GM23338 (cell line): ENCODE results near the gene FAM3D. TPM values are rescaled to one million over a fixed set of nuclear protein-coding genes. Genes with fewer than 3 reads are reported as not detected.

Source experiments
- ATAC-seq: fragments of 200-7000 bp; cut with Tn5 transposase; 3 replicates; pipeline ENCODE4 v1.9.1; 2020
- DNase-seq: peaks from one replicate; pipeline ENCODE4 v3.0.0-alpha.2; 2015; ENCODE audit warnings: low spot score
- H2AFZ ChIP-seq: fragments of 200-600 bp; sonication (generic); 2 replicates; pipeline ENCODE4 v1.8.0; 2016; ENCODE audit warnings: antibody characterized with exemption, mild to moderate bottlenecking, moderate library complexity
- H3F3A ChIP-seq: fragments of 200-600 bp; sonication (generic); replicated peaks from 2 replicates; pipeline ENCODE4 v1.8.0; 2017; ENCODE audit warnings: antibody characterized with exemption, mixed run types, low read depth
- H3K27ac ChIP-seq: fragments of 200-600 bp; sonication (generic); 2 replicates; pipeline ENCODE4 v1.6.1; 2016; ENCODE audit warnings: low read depth
- H3K27me3 ChIP-seq: fragments of 200-600 bp; sonication (generic); 2 replicates; pipeline ENCODE4 v1.8.0; 2016; ENCODE audit warnings: mild to moderate bottlenecking, mixed run types, moderate library complexity; ENCODE audit not compliant: insufficient read depth
- H3K36me3 ChIP-seq: fragments of 200-600 bp; sonication (generic); 2 replicates; pipeline ENCODE4 v1.8.0; 2016; ENCODE audit warnings: mild to moderate bottlenecking; ENCODE audit not compliant: insufficient read depth
- H3K4me1 ChIP-seq: fragments of 200-600 bp; sonication (generic); 2 replicates; pipeline ENCODE4 v1.8.0; 2016; ENCODE audit warnings: mild to moderate bottlenecking, moderate library complexity; ENCODE audit not compliant: insufficient read depth
- H3K4me2 ChIP-seq: fragments of 200-600 bp; sonication (generic); 2 replicates; pipeline ENCODE4 v1.7.1; 2017; ENCODE audit warnings: mixed run types
- H3K4me3 ChIP-seq: fragments of 200-600 bp; sonication (generic); 2 replicates; pipeline ENCODE4 v1.6.1; 2016; ENCODE audit warnings: mixed run types
- H3K79me2 ChIP-seq: fragments of 200-600 bp; sonication (generic); replicated peaks from 2 replicates; pipeline ENCODE4 v1.8.0; 2017; ENCODE audit warnings: mild to moderate bottlenecking; ENCODE audit not compliant: insufficient read depth
- H3K9me2 ChIP-seq: fragments of 200-600 bp; sonication (generic); 2 replicates; pipeline ENCODE4 v1.8.0; 2017; ENCODE audit not compliant: insufficient read depth
- H4K20me1 ChIP-seq: fragments of 200-600 bp; sonication (generic); replicated peaks from 2 replicates; pipeline ENCODE4 v1.8.0; 2017; ENCODE audit warnings: mild to moderate bottlenecking; ENCODE audit not compliant: insufficient read depth
- H3K27ac Mint-ChIP-seq: 2 replicates; pipeline ENCODE4 v1.8.0; 2020; ENCODE audit warnings: inconsistent platforms, mild to moderate bottlenecking, moderate library complexity, mixed read lengths
- H3K27me3 Mint-ChIP-seq: 3 replicates; pipeline ENCODE4 v1.8.0; 2022; ENCODE audit warnings: low read depth, mild to moderate bottlenecking, moderate library complexity, mixed read lengths, inconsistent platforms; ENCODE audit not compliant: insufficient read depth, poor library complexity
- H3K36me3 Mint-ChIP-seq: 3 replicates; pipeline ENCODE4 v1.8.0; 2021; ENCODE audit warnings: low read depth, mild to moderate bottlenecking, inconsistent platforms, moderate library complexity, mixed read lengths
- H3K4me1 Mint-ChIP-seq: 3 replicates; pipeline ENCODE4 v1.8.0; 2020; ENCODE audit warnings: mild to moderate bottlenecking, inconsistent platforms, mixed read lengths
- H3K4me3 Mint-ChIP-seq: 3 replicates; pipeline ENCODE4 v1.8.0; 2021; ENCODE audit warnings: moderate library complexity, mild to moderate bottlenecking, inconsistent platforms, mixed read lengths
- H3K9me3 Mint-ChIP-seq: 3 replicates; pipeline ENCODE4 v1.8.0; 2020; ENCODE audit warnings: moderate library complexity, mild to moderate bottlenecking, inconsistent platforms, mixed read lengths
- CREB1 ChIP-seq: fragments of 250-450 bp; sonication (Bioruptor Pico); IDR thresholded peaks from 2 replicates; pipeline ENCODE4 v1.5.0; 2020; ENCODE audit warnings: low read depth, mild to moderate bottlenecking, moderate library complexity
- EZH2 ChIP-seq: fragments of 200-600 bp; sonication (generic); IDR thresholded peaks from one replicate; pipeline ENCODE4 v1.8.0; 2017; ENCODE audit warnings: antibody characterized with exemption, mild to moderate bottlenecking, low read depth; ENCODE audit not compliant: unreplicated experiment
- EZH2phosphoT487 ChIP-seq: fragments of 200-600 bp; sonication (generic); IDR thresholded peaks from one replicate; pipeline ENCODE4 v1.8.1; 2018; ENCODE audit warnings: antibody characterized with exemption; ENCODE audit not compliant: unreplicated experiment
- JUNB ChIP-seq: IDR thresholded peaks from one replicate; pipeline ENCODE4 v1.6.1; 2016; ENCODE audit warnings: antibody characterized with exemption; ENCODE audit not compliant: unreplicated experiment
- NANOG ChIP-seq: IDR thresholded peaks from 2 replicates; pipeline ENCODE4 v1.6.1; 2016; ENCODE audit warnings: antibody characterized with exemption, borderline replicate concordance
- POLR2AphosphoS5 ChIP-seq: IDR thresholded peaks from 2 replicates; pipeline ENCODE4 v1.6.1; 2016; ENCODE audit warnings: antibody characterized with exemption, low read depth
- ZNF114 ChIP-seq: fragments of 250-450 bp; sonication (Bioruptor Pico); IDR thresholded peaks from 2 replicates; pipeline ENCODE4 v1.5.0; 2020; ENCODE audit warnings: mild to moderate bottlenecking, moderate library complexity
- ZNF331 ChIP-seq: fragments of 250-450 bp; sonication (Bioruptor Pico); IDR thresholded peaks from 2 replicates; pipeline ENCODE4 v1.5.0; 2020; ENCODE audit warnings: low read depth, mild to moderate bottlenecking, moderate library complexity
- polyA plus RNA-seq: library from polyadenylated mRNA; unstranded; fragments of >200 nt; fragmentation: Nextera tagmentation; extraction: Ambion mirVana; gene quantifications from 2 replicates; pipeline ENCODE4 v1.2.1, GENCODE V29; 2016
- total RNA-seq: library from RNA; depleted of rRNA; stranded (reverse); fragments of >200 nt; shearing (Covaris generic); gene quantifications from 2 replicates; pipeline ENCODE4 v1.2.3, GENCODE V29; 2014
- TF ChIP-seq, protein P1 (sequence below): fragments of 250-450 bp; sonication (Bioruptor Pico); IDR thresholded peaks from 2 replicates; pipeline ENCODE4 v1.5.0; 2020; ENCODE audit warnings: mild to moderate bottlenecking, moderate library complexity
- TF ChIP-seq, protein P2 (sequence below): IDR thresholded peaks from one replicate; pipeline ENCODE4 v1.6.1; 2018; ENCODE audit warnings: antibody characterized with exemption; ENCODE audit not compliant: unreplicated experiment
- TF ChIP-seq, protein P3 (sequence below): IDR thresholded peaks from 2 replicates; pipeline ENCODE4 v1.6.1; 2016; ENCODE audit warnings: antibody characterized with exemption

Gene FAM3D
- total and polyA plus RNA-seq, 2 experiments from 2014 or later = 0.26 TPM; not detected in 1

DNA sequence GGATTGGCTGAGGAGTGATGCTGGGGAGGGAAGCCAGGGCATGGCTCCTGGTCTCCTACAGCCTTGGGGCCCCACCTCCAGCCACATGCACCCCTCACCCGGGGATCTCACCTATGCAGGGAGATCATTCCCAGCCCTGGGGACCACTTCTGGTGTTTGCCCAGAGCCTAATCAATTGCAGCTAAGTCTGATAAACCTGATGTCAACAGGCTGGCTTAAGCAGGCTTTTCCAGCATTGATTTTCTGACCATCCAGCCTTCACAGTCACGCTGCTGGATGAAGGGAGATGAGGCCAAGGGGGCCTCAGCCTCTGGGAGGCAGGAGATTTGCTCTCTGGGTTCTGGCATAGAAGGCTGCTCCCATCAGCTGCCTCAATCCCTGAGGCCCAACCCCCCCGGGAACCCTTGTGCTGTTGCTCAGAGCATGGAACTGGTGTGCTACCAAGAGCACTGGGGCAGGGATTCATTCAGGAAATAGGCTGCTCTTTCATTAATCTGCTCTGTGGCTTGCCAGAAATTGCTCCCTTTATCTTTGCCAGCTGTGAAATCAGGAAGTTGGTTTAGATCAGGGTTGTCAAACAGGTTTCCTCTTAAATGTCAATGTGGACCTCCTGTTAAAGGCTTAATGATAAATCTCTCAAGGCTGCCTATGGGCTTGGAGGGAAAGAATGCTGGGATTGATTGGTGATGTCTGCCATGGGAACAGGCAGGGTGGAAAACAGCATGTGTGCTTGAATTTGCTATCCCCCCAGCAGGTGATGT is 19.0 kb downstream of the FAM3D start (continued):
- TF ChIP-seq, protein P1, sequence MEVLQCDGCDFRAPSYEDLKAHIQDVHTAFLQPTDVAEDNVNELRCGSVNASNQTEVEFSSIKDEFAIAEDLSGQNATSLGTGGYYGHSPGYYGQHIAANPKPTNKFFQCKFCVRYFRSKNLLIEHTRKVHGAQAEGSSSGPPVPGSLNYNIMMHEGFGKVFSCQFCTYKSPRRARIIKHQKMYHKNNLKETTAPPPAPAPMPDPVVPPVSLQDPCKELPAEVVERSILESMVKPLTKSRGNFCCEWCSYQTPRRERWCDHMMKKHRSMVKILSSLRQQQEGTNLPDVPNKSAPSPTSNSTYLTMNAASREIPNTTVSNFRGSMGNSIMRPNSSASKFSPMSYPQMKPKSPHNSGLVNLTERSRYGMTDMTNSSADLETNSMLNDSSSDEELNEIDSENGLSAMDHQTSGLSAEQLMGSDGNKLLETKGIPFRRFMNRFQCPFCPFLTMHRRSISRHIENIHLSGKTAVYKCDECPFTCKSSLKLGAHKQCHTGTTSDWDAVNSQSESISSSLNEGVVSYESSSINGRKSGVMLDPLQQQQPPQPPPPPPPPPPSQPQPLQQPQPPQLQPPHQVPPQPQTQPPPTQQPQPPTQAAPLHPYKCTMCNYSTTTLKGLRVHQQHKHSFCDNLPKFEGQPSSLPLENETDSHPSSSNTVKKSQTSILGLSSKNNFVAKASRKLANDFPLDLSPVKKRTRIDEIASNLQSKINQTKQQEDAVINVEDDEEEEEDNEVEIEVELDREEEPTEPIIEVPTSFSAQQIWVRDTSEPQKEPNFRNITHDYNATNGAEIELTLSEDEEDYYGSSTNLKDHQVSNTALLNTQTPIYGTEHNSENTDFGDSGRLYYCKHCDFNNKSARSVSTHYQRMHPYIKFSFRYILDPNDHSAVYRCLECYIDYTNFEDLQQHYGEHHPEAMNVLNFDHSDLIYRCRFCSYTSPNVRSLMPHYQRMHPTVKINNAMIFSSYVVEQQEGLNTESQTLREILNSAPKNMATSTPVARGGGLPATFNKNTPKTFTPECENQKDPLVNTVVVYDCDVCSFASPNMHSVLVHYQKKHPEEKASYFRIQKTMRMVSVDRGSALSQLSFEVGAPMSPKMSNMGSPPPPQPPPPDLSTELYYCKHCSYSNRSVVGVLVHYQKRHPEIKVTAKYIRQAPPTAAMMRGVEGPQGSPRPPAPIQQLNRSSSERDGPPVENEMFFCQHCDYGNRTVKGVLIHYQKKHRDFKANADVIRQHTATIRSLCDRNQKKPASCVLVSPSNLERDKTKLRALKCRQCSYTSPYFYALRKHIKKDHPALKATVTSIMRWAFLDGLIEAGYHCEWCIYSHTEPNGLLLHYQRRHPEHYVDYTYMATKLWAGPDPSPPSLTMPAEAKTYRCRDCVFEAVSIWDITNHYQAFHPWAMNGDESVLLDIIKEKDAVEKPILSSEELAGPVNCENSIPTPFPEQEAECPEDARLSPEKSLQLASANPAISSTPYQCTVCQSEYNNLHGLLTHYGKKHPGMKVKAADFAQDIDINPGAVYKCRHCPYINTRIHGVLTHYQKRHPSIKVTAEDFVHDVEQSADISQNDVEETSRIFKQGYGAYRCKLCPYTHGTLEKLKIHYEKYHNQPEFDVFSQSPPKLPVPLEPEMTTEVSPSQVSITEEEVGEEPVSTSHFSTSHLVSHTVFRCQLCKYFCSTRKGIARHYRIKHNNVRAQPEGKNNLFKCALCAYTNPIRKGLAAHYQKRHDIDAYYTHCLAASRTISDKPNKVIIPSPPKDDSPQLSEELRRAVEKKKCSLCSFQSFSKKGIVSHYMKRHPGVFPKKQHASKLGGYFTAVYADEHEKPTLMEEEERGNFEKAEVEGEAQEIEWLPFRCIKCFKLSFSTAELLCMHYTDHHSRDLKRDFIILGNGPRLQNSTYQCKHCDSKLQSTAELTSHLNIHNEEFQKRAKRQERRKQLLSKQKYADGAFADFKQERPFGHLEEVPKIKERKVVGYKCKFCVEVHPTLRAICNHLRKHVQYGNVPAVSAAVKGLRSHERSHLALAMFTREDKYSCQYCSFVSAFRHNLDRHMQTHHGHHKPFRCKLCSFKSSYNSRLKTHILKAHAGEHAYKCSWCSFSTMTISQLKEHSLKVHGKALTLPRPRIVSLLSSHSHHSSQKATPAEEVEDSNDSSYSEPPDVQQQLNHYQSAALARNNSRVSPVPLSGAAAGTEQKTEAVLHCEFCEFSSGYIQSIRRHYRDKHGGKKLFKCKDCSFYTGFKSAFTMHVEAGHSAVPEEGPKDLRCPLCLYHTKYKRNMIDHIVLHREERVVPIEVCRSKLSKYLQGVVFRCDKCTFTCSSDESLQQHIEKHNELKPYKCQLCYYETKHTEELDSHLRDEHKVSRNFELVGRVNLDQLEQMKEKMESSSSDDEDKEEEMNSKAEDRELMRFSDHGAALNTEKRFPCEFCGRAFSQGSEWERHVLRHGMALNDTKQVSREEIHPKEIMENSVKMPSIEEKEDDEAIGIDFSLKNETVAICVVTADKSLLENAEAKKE = no peak

DNA sequence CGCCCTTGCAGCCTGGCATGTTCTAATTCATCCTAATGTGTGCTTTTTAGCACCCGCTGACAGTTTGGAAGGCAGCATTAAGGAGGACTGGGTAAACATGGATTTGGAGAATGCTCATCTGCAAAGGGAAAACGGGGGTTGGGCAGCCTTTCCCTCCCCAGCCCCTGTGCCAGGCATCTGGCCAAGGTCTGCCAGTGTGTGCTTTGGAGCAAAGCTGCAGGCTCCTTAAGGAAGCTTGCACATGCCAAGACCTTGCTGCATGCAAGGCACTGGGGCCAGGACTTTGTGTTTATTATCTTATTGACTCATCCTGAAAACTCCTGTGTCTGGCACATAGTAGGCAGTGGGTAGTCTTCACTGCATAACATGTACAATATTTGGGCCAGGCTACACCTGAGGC is 20.1 kb downstream of the FAM3D start:
- H3K27me3 ChIP-seq = no peaks in the 10 kb centered on the region
- no peaks in the 10 kb centered on the region for H3K4me1 ChIP-seq
- no peak overlapping the region for H3K4me2 ChIP-seq
- H3K4me3 ChIP-seq = no peak overlapping the region
- Mint-ChIP-seq H3K36me3 (no peaks in the 10 kb centered on the region; the same call in 2 of the 3 replicates), H3K4me3 (no peak overlapping the region), H3K27me3 (no peaks in the 10 kb centered on the region), H3K9me3 (peaks cover 3% of the 10 kb centered on the region), H3K4me1 (no peaks in the 10 kb centered on the region), H3K27ac (no peak overlapping the region)
- H3K9me2 ChIP-seq = 0 out of 2 replicates have a peak, but pooled peaks cover 4% of the 10 kb centered on the region
- no peaks in the 10 kb centered on the region for H3K79me2 ChIP-seq
- no peak overlapping the region for H2AFZ ChIP-seq
- H3F3A ChIP-seq = no peaks in the 10 kb centered on the region
- ATAC-seq (no peak), DNase-seq (no peak)
- H3K36me3 ChIP-seq = no peaks in the 10 kb centered on the region
- H4K20me1 ChIP-seq = no peaks in the 10 kb centered on the region
- H3K27ac ChIP-seq = no peak overlapping the region
- TF ChIP-seq, protein P2, sequence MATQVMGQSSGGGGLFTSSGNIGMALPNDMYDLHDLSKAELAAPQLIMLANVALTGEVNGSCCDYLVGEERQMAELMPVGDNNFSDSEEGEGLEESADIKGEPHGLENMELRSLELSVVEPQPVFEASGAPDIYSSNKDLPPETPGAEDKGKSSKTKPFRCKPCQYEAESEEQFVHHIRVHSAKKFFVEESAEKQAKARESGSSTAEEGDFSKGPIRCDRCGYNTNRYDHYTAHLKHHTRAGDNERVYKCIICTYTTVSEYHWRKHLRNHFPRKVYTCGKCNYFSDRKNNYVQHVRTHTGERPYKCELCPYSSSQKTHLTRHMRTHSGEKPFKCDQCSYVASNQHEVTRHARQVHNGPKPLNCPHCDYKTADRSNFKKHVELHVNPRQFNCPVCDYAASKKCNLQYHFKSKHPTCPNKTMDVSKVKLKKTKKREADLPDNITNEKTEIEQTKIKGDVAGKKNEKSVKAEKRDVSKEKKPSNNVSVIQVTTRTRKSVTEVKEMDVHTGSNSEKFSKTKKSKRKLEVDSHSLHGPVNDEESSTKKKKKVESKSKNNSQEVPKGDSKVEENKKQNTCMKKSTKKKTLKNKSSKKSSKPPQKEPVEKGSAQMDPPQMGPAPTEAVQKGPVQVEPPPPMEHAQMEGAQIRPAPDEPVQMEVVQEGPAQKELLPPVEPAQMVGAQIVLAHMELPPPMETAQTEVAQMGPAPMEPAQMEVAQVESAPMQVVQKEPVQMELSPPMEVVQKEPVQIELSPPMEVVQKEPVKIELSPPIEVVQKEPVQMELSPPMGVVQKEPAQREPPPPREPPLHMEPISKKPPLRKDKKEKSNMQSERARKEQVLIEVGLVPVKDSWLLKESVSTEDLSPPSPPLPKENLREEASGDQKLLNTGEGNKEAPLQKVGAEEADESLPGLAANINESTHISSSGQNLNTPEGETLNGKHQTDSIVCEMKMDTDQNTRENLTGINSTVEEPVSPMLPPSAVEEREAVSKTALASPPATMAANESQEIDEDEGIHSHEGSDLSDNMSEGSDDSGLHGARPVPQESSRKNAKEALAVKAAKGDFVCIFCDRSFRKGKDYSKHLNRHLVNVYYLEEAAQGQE = no peak
- TF ChIP-seq JUNB (no peak), EZH2 (no peak), POLR2AphosphoS5 (no peak), ZNF114 (CRISPR knock-in tag) (no peak), ZNF331 (CRISPR knock-in tag) (no peak), CREB1 (no peak), NANOG (no peak), EZH2phosphoT487 (no peak)
- TF ChIP-seq, protein P3, sequence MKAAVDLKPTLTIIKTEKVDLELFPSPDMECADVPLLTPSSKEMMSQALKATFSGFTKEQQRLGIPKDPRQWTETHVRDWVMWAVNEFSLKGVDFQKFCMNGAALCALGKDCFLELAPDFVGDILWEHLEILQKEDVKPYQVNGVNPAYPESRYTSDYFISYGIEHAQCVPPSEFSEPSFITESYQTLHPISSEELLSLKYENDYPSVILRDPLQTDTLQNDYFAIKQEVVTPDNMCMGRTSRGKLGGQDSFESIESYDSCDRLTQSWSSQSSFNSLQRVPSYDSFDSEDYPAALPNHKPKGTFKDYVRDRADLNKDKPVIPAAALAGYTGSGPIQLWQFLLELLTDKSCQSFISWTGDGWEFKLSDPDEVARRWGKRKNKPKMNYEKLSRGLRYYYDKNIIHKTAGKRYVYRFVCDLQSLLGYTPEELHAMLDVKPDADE = no peak
